HL-60 (cell line): ENCODE data around the gene CEP164.

ENCODE experiments used
- GABPA ChIP-seq: IDR thresholded peaks from 2 replicates; pipeline ENCODE4 v1.6.1; 2012; ENCODE audit warnings: low read depth
- POLR2AphosphoS5 ChIP-seq: IDR thresholded peaks from 2 replicates; pipeline ENCODE4 v1.6.1; 2012; ENCODE audit warnings: low read depth
- SPI1 ChIP-seq: IDR thresholded peaks from 2 replicates; pipeline ENCODE4 v1.6.1; 2012; ENCODE audit warnings: low read depth, mild to moderate bottlenecking, borderline replicate concordance
- TF ChIP-seq, protein P1 (sequence below): IDR thresholded peaks from one replicate; pipeline ENCODE4 v1.5.1; 2011; ENCODE audit warnings: low read length, control low read depth, inconsistent platforms; ENCODE audit not compliant: insufficient read depth
- TF ChIP-seq, protein P2 (sequence below): IDR thresholded peaks from 2 replicates; pipeline ENCODE4 v1.6.1; 2012; ENCODE audit warnings: low read depth; ENCODE audit not compliant: insufficient replicate concordance

DNA sequence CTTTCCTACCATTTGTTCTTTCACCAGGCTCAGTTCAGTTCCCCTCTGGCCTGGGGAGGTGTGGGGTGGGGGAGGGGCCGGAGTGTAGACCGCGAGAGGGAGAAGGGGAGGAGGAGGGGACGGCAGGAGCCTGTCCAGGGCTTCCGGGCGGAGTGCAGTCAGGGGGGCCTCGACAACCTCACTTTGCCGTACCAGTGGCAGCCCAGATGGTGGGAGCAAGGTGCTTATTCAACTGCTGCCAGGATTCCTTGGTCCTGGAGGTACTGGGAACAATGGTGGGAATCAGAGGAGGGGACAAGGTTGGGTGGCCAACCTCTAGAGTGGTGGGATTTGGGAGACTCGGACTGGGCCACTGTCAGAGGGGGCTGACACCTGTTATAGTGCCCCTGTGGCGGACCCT lies 12.8 kb upstream of the CEP164 start:
- TF ChIP-seq, protein P1, sequence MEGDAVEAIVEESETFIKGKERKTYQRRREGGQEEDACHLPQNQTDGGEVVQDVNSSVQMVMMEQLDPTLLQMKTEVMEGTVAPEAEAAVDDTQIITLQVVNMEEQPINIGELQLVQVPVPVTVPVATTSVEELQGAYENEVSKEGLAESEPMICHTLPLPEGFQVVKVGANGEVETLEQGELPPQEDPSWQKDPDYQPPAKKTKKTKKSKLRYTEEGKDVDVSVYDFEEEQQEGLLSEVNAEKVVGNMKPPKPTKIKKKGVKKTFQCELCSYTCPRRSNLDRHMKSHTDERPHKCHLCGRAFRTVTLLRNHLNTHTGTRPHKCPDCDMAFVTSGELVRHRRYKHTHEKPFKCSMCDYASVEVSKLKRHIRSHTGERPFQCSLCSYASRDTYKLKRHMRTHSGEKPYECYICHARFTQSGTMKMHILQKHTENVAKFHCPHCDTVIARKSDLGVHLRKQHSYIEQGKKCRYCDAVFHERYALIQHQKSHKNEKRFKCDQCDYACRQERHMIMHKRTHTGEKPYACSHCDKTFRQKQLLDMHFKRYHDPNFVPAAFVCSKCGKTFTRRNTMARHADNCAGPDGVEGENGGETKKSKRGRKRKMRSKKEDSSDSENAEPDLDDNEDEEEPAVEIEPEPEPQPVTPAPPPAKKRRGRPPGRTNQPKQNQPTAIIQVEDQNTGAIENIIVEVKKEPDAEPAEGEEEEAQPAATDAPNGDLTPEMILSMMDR, result no peak
- TF ChIP-seq POLR2AphosphoS5 (no peak), GABPA (no peak), SPI1 (no peak)
- TF ChIP-seq, protein P2, sequence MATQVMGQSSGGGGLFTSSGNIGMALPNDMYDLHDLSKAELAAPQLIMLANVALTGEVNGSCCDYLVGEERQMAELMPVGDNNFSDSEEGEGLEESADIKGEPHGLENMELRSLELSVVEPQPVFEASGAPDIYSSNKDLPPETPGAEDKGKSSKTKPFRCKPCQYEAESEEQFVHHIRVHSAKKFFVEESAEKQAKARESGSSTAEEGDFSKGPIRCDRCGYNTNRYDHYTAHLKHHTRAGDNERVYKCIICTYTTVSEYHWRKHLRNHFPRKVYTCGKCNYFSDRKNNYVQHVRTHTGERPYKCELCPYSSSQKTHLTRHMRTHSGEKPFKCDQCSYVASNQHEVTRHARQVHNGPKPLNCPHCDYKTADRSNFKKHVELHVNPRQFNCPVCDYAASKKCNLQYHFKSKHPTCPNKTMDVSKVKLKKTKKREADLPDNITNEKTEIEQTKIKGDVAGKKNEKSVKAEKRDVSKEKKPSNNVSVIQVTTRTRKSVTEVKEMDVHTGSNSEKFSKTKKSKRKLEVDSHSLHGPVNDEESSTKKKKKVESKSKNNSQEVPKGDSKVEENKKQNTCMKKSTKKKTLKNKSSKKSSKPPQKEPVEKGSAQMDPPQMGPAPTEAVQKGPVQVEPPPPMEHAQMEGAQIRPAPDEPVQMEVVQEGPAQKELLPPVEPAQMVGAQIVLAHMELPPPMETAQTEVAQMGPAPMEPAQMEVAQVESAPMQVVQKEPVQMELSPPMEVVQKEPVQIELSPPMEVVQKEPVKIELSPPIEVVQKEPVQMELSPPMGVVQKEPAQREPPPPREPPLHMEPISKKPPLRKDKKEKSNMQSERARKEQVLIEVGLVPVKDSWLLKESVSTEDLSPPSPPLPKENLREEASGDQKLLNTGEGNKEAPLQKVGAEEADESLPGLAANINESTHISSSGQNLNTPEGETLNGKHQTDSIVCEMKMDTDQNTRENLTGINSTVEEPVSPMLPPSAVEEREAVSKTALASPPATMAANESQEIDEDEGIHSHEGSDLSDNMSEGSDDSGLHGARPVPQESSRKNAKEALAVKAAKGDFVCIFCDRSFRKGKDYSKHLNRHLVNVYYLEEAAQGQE, result no peak
